ENCODE measurements around the gene MUS81. TPM values are rescaled to one million over a fixed set of nuclear protein-coding genes. Genes with fewer than 3 reads are reported as not detected.

Gene MUS81
- total and polyA plus RNA-seq, 2 of the 13 experiments (the other 11 are each of a cell fraction or from before 2014, with no cell fraction given), result 25.6 to 30.2 TPM

GRCh38 chr11:65884716-65885092 lies 24.5 kb downstream of the MUS81 start (continued):
- TF ChIP-seq NFE2L2 (IDR thresholded peaks at IDR 0.05; ENCODE audit: low read length), result no peak
- no peak for TF ChIP-seq ZNF782 (CRISPR knock-in tag; IDR thresholded peaks at IDR 0.05; ENCODE audit: borderline replicate concordance)
- TF ChIP-seq, protein P1, sequence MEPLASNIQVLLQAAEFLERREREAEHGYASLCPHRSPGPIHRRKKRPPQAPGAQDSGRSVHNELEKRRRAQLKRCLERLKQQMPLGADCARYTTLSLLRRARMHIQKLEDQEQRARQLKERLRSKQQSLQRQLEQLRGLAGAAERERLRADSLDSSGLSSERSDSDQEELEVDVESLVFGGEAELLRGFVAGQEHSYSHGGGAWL (CRISPR knock-in tag; IDR thresholded peaks at IDR 0.05), result no peak
- TF ChIP-seq ZNF775 (CRISPR knock-in tag; IDR thresholded peaks at IDR 0.05; ENCODE audit: borderline replicate concordance), result no peak
- no peak for TF ChIP-seq CREM (IDR thresholded peaks at IDR 0.05)
- TF ChIP-seq CREM (CRISPR knock-in tag; IDR thresholded peaks at IDR 0.05), result no peak
- TF ChIP-seq NFIC (IDR thresholded peaks at IDR 0.05; ENCODE audit: low read length), result no peak
- TF ChIP-seq, protein P2, sequence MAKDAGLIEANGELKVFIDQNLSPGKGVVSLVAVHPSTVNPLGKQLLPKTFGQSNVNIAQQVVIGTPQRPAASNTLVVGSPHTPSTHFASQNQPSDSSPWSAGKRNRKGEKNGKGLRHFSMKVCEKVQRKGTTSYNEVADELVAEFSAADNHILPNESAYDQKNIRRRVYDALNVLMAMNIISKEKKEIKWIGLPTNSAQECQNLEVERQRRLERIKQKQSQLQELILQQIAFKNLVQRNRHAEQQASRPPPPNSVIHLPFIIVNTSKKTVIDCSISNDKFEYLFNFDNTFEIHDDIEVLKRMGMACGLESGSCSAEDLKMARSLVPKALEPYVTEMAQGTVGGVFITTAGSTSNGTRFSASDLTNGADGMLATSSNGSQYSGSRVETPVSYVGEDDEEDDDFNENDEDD (CRISPR knock-in tag; IDR thresholded peaks at IDR 0.05; ENCODE audit: borderline replicate concordance), result peak; percentile 31; the same call in 1 of the 2 replicates
- TF ChIP-seq ZNF609 (CRISPR knock-in tag; IDR thresholded peaks at IDR 0.05; ENCODE audit: borderline replicate concordance), result no peak
- no peak for TF ChIP-seq ZNF639 (CRISPR knock-in tag; conservative IDR thresholded peaks at IDR 0.05)
- no peak for TF ChIP-seq ZNF24 (IDR thresholded peaks at IDR 0.05)
- TF ChIP-seq, protein P3, sequence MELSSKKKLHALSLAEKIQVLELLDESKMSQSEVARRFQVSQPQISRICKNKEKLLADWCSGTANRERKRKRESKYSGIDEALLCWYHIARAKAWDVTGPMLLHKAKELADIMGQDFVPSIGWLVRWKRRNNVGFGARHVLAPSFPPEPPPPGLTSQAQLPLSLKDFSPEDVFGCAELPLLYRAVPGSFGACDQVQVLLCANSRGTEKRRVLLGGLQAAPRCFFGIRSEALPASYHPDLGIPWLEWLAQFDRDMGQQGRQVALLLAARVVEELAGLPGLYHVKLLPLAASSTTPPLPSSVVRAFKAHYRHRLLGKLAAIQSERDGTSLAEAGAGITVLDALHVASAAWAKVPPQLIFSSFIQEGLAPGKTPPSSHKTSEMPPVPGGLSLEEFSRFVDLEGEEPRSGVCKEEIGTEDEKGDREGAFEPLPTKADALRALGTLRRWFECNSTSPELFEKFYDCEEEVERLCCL (CRISPR knock-in tag; IDR thresholded peaks at IDR 0.05; ENCODE audit: borderline replicate concordance), result no peak
- no peak for TF ChIP-seq SP1 (IDR thresholded peaks at IDR 0.05)
- TF ChIP-seq SP1 (CRISPR knock-in tag; IDR thresholded peaks at IDR 0.05), result peak; percentile 73
- TF ChIP-seq ZBTB2 (CRISPR knock-in tag; IDR thresholded peaks at IDR 0.05; ENCODE audit: low read depth), result no peak
- no peak for TF ChIP-seq KAT7 (CRISPR knock-in tag; IDR thresholded peaks at IDR 0.05; ENCODE audit: borderline replicate concordance)
- 0 out of 2 replicates have a peak, but pooled peaks have one; percentile 12 for TF ChIP-seq SOX5 (CRISPR knock-in tag; IDR thresholded peaks at IDR 0.05; ENCODE audit: borderline replicate concordance)

Data from HepG2 (cell line).